ENCODE data around the gene MYH16.
"Not testable (repeated sequence)": the region's sequence is repeated elsewhere in the genome, so short reads cannot be mapped to it uniquely, and the experiment has no call there.

Gene MYH16

GRCh38 chr7:99272476-99273045 lies at the start of gene MYH16:
MYH16 (plus strand) TSS chr7:99272839.
- TF ChIP-seq, protein P1, sequence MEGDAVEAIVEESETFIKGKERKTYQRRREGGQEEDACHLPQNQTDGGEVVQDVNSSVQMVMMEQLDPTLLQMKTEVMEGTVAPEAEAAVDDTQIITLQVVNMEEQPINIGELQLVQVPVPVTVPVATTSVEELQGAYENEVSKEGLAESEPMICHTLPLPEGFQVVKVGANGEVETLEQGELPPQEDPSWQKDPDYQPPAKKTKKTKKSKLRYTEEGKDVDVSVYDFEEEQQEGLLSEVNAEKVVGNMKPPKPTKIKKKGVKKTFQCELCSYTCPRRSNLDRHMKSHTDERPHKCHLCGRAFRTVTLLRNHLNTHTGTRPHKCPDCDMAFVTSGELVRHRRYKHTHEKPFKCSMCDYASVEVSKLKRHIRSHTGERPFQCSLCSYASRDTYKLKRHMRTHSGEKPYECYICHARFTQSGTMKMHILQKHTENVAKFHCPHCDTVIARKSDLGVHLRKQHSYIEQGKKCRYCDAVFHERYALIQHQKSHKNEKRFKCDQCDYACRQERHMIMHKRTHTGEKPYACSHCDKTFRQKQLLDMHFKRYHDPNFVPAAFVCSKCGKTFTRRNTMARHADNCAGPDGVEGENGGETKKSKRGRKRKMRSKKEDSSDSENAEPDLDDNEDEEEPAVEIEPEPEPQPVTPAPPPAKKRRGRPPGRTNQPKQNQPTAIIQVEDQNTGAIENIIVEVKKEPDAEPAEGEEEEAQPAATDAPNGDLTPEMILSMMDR (IDR thresholded peaks at IDR 0.05; ENCODE audit: control insufficient read depth, insufficient read depth, low read depth, low read length, missing control alignments): no peak
- no peak within 1 kb of the TSS for H3K4me3 ChIP-seq (ENCODE audit: control insufficient read depth, low read depth, low read length)
- no peak for DNase-seq (ENCODE audit: low read depth)

DNA sequence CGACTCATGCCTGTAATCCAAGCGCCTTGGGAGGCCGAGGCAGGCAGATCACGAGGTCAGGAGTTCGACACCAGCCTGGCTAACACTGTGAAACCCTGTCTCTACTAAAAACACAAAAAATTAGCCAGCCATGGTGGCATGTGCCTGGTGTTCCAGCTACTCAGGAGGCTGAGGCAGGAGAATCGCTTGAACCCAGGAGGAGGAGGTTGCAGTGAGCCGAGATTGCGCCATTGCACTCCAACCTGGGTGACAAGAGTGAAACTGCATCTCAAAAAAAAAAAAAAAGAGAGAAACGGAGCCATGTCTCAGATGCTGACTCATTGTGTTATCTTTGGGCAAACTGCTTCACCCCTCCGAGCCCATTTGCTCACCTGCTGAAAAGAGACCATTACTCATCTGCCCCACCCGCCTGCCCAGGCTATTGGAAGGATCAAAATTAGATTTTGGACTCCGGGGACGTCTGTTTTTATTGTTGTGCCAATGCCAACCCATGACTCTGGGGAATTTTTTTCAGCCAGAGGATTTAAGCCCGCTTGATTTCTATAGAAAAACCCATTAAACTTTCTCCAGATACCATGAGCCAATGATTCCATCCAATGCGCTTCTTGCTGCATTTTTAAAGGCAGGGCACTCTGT lies 48.3 kb upstream of the MYH16 start:
- not testable (repeated sequence) for DNase-seq (ENCODE audit: low read depth); H3K4me3 ChIP-seq (ENCODE audit: control insufficient read depth, low read depth, low read length)

DNA sequence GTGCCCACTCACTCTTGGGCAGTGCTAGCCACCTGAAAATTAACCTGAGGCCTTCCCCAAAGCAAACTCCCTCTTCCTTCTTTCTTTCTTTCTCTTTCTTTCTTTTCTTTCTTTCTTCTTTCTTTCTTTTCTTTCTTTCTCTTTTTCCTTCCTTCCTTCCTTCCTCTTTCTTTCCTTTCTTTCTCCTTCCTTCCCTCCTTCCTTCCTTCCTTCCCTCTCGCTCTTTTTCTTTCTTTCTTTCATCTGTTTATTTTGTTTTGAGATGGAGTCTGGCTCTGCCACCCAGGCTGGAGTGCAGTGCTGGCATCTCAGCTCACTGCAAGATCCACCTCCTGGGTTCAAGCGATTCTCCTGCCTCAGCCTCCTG lies 47.8 kb upstream of the MYH16 start:
- TF ChIP-seq, protein P1 (IDR thresholded peaks at IDR 0.05; ENCODE audit: control insufficient read depth, insufficient read depth, low read depth, low read length, missing control alignments): no peak
- H3K4me3 ChIP-seq (ENCODE audit: control insufficient read depth, low read depth, low read length): no peak overlapping the region
- no peak for DNase-seq (ENCODE audit: low read depth)

DNA sequence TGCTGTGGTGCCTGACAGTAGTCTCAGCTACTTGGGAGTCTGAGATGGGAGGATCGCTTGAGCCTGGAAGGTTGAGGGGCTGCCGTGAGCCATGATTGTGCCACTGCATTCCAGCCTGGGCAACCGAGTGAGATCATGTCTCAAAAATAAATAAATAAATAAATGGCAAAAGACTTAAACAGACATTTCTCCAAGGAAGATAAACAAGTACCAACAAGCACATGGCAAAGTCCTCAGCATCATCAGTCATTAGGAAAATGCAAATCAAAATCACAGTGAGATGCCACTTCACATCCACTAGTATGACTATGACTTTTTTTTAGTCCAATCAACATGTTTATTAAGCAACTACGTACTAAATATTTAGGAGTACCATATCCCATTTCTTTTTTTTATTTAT lies 43.4 kb upstream of the MYH16 start:
- DNase-seq (ENCODE audit: low read depth): no peak
- H3K4me3 ChIP-seq (ENCODE audit: control insufficient read depth, low read depth, low read length): no peak overlapping the region
- TF ChIP-seq, protein P1 (IDR thresholded peaks at IDR 0.05; ENCODE audit: control insufficient read depth, insufficient read depth, low read depth, low read length, missing control alignments): no peak

DNA sequence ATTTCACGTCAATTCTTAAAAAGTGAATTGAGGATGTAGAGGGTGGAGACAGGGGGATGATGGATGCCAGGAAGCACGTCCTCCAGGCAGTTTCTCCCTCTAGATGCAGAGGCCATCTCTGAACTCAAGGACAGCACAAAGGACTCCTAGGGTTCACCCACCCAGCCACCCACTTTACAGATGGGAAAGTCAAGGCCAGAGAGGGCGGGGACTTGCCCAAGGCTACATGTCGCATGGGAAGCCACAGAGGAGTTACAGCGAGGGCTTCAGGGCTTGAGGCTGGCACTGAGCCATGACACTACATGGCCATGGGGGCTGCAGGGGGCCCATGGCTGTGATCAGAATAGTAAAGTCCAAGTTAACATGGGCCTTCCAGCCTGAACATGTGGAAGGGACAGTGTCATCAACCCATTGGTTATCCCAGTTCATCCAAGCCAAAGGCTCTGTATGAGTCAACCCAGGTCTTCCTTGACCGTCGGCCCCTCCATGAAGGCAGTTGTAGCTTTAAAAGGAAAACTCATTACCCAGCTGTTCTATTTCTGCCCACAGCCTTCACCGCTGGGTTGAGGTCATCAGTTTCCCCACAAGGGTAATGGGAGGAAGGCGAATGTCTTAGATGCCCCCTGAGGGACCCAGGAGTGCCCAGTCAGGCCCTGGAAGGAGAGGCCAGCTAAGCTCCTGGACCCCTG lies 40.4 kb upstream of the MYH16 start:
- TF ChIP-seq, protein P1 (IDR thresholded peaks at IDR 0.05; ENCODE audit: control insufficient read depth, insufficient read depth, low read depth, low read length, missing control alignments): no peak

GRCh38 chr7:99232955-99233354 lies 39.7 kb upstream of the MYH16 start:
- H3K4me3 ChIP-seq (ENCODE audit: control insufficient read depth, low read depth, low read length); DNase-seq (ENCODE audit: low read depth): not testable (repeated sequence)

More for the DNA sequence above, 40.4 kb upstream of the MYH16 start:
- DNase-seq (ENCODE audit: low read depth): no peak
- H3K4me3 ChIP-seq (ENCODE audit: control insufficient read depth, low read depth, low read length): no peak overlapping the region

GRCh38 chr7:99234185-99234584 lies 38.5 kb upstream of the MYH16 start:
- no peak overlapping the region for H3K4me3 ChIP-seq (ENCODE audit: control insufficient read depth, low read depth, low read length)
- DNase-seq (ENCODE audit: low read depth): no peak
- TF ChIP-seq, protein P1 (IDR thresholded peaks at IDR 0.05; ENCODE audit: control insufficient read depth, insufficient read depth, low read depth, low read length, missing control alignments): no peak

Data from AG09309 (cell line).